Brain pericyte (primary cell): ENCODE results near the gene MSI1.
"Not testable (repeated sequence)": the region's sequence is repeated elsewhere in the genome, so short reads cannot be mapped to it uniquely, and the experiment has no call there.

Source experiments
- DNase-seq: peaks from one replicate; pipeline ENCODE4 v3.0.0-alpha.2; 2012; ENCODE audit warnings: low read depth, low spot score

MSI1 gene

GRCh38 chr12:120357104-120357503 lies 11.9 kb downstream of the MSI1 start:
- DNase-seq = no peak

DNA sequence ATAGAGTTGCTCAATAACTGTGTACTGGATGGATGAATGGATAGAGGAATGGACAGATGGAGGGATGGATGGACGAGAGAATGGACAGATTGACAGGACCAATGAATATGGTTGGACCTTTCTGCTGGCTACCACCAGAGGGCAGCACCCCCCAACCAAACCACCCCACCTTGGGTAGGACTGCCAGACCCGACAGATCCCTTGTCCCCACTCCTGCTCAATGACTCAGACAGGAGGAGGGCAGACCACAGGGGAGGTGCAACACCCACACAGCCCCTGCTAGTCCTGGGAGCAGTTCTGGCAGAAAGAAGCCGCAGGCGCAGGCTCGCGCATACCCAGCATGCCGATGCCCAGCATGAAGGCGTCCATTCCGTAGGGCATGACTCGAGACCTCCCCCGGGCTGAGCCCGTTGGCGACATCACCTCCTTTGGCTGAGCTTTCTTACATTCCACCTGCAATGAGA lies 12.4 kb downstream of the MSI1 start:
- DNase-seq = peak; percentile 17

DNA sequence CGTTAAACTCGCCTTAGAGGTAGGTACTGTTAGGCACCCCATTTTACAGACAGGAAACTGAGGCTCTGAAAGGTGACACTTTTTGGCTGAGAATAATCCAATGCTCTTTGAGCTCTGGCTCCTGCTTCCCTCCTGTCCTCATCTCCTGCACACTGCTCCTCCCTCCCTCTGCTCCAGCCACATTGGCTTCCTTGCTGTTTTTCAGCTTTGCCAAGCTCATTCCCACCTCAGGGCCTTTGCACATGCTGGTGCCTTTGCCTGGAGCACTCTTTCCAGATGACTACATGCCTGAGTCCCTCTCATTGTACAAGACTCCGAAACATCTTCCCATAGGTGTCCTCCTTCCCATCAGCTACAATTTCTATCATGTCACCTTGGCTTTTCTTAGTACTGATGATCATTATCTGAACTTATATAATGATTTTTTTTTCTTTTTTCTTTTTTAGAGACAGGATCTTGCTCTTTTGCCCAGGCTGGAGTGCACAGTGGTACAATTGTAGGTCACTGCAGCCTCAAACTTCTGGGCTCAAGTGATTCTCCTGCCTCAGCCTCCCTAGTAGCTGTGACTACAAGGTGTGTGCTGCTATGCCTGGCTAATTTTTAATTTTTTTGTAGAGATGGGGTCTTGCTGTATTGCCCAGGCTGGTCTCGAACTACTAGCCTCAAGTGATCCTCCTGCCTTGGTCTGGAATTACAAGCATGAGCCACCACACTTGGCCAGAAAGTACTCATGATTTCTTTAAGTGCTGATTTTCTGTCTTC lies 15.2 kb downstream of the MSI1 start:
- DNase-seq = no peak

- no peak for DNase-seq
These were observed 15.8 kb downstream of the MSI1 start for GRCh38 chr12:120353136-120353535.

DNA sequence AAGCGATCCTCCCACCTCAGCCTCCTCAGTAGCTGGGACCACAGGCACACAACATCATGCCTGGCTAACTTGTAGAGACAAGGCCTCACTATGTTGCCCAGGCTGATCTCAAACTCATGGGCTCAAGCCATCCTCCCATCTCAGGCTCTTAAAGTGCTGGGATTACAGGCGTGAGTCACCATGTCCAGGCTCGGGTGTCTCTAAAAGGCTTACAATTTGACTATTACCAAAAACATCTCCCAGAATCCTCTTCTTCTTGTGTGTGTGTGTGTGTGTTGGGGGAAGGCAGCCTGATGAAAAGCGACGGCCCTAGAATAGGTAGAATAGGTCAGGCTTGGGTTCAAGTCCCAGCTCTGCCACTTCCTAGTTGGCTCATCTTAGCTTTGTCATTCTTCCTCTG lies 16.8 kb downstream of the MSI1 start:
- no peak for DNase-seq

DNA sequence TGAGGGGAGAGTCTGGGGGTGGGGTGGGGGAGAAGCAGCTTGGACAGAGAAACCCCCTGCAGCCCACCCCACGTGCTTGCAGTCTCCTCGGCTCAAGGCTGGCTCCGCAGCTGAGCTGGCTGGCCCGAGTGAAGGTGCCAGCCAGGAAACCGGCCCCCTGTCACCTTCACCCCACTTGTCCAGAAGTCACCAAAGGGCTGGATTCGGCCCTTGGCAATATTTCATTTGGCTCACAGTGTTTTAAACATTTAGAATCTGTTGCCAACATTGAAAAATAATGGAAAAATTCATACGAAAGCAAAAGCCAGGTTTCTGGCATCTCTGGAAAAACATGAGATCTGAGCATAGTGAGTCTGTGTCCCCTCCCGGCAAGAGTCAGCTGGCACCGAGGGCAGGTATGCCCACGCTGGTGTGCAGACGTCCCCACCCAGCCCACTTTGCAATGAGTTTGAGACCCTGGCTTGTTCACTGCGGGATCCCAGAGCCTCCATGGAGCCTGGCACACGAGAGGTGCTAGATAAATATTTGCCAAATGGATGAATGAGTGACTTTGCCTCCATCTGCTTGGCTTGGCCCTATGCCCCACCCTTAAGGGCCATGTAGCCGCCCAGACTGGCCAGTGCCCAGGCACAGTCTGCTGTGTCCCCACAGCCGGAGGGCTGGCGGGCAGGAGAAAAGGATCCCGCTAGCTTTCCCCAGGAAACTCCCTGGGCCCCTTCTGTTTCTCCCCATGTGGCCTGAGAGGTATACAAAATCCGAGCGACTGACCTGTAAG lies 18.2 kb downstream of the MSI1 start:
- DNase-seq = no peak

DNA sequence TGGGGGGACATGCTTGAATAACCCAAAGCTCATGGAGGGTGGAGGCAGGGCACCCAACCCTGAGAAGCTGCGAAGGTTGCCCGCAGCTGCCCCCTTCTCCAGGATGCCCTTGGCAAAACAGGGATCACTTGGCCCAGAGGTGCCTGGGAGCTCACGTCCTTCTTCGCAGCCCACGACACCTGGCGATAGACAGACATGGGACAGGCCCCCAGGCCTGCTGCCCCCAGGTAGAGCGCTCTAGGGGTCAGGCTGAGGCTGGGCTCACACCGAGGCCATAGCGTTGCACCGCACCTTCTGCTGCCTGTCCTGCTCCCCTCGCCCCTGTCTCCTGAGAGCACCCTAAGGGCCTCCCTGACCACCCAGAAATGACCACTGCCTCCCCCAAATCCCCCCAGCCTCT lies 21.2 kb downstream of the MSI1 start:
- no peak for DNase-seq

- DNase-seq = no peak
These were observed 22.3 kb downstream of the MSI1 start for GRCh38 chr12:120346681-120347080.

DNA sequence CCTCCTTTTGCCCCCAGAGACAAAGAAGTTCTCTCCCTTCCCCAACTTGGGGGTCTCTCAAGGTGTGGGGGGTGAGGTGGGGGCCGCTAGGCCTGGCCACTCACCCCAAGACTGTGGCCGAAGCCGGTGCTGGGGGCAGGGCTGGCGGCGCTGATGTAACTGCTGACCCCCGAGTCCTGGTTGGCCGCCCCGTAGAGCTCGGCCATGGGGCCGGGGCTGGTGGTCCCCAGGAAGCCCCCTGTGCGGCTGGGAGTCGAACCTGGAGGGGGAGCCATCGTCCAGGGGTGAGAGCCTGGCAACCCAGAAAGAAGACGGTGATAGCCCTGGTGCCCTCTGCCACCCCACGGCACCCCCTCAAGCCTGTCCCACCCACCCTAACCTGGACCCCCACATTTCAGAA lies 22.9 kb downstream of the MSI1 start:
- no peak for DNase-seq

DNA sequence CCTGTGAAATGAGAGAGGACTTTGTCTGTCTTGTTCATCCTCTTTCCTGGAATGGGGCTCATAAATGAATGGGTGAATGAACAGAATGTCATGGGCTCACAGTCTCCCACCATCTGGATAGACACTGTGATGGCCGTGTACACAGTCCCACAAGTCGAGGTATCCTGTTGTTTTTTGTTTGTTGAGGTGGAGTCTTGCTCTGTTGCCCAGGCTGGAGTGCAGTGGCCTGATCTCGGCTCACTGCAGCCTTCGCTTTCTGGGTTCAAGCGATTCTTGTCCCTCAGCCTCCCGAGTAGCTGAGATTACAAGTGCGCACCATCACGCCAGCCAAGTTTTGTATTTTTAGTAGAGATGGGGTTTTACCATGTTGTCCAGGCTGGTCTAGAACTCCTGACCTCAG lies 25.3 kb downstream of the MSI1 start:
- no peak for DNase-seq

DNA sequence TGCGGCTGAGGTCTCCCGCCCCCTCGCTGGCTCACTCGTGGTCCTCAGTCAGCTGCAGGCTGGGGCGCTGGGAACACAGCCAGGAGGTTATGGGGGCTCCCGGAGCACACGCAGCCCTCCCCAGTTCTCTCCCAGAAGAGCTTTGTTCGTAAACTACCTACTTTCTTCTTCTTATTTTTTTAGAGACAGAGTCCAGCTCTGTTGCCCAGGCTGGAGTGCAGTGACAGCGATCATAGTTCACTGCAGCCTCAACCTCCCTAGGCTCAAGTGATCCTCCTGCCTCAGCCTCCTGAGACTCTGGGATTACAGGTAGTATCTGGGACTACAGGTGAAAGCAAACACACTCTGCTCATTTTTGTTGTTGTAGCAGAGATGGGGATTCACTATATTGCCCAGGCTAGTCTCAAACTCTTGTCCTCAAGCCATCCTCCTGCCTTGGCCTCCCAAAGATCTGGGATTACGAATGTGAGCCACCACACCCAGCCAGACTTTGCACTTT lies 25.9 kb downstream of the MSI1 start:
- DNase-seq = no peak

DNA sequence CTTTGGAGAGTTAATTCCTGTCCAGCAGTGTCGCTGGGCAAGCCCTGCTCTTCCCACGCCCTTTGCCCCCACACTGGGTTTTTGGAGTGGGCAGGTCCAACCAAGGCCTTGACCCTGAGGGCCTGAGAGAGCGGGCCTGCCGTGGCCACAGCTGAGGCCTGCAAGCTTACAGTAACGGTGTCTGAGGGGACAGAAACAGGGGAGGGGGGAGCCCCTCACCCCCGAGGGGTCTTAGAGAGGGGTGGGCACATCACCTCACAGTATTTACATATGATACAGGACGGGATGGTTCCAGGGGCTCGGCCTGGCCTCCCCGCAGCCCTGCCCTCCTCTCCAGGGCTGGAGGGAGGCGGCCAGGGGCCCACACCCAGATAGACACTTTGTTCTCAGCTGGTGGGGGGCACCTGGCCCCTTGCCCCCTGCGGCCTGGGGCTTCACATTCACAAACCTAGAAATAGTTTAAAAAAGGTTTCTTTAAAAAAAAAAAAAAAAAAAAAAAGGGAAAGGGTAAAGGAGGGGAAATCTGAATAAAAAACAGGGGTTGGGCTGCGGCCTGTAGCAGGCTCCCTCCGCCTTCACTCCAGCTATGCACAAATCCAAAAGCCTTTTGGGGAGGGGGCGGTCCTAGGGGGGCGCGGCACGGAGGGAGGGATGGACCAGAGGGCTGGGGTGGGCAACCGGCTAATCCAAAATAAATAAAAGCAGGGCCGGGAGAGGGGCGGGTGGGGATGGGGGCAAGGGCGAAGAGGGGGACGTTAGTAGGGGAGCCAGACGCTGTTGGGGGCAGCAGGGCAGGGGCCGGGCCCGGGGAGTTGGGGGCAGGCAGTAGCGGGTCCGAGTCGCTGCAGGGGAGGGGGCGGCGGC lies 26.6 kb downstream of the MSI1 start:
- DNase-seq = no peak

GRCh38 chr12:120339256-120339655 lies 29.7 kb downstream of the MSI1 start:
- no peak for DNase-seq

DNA sequence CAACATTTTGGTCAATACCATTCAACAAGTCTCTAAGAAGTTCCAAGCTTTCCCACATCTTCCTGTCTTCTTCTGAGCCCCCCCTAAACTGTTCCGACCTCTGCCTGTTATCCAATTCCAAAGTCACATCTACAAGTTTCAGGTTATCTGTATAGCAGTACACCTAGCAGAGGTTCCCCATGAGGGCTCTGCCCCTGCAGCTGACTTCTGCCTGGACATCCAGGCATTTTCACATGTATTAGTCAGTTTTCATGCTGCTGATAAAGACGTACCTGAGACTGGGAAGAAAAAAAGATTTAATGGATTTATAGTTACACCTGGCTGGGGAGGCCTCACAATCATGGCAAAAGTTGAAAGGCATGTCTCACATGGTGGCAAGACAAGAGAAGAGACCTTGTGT lies 31.2 kb downstream of the MSI1 start:
- no peak for DNase-seq

GRCh38 chr12:120336392-120336791 lies 32.6 kb downstream of the MSI1 start:
- not testable (repeated sequence) for DNase-seq

GRCh38 chr12:120335447-120335846 lies 33.5 kb downstream of the MSI1 start:
- not testable (repeated sequence) for DNase-seq

DNA sequence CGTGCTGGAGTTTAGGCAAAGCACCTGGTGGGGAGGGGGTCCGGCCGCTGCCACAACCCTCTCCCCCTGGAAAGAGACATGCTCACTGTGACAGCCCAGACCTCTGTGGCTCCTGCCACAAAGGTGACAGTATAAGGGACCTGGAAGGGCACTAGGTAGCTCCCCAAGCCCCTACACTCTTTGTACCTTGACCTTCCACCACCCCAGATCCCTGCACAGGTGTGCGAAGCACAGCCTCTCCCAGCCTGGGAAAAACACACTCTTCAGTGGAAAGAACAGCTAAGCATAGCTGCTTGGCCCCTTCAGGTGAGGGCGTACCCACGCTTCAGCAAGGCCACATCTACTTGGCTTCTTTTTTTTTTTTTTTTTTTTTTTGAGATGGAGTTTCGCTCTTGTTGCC lies 36.4 kb downstream of the MSI1 start:
- DNase-seq = no peak

- no peak for DNase-seq
These were observed 36.9 kb downstream of the MSI1 start for GRCh38 chr12:120332041-120332440.

- DNase-seq = no peak
These were observed 37.6 kb downstream of the MSI1 start for GRCh38 chr12:120331390-120331789.

GRCh38 chr12:120328228-120328627 lies 40.7 kb downstream of the MSI1 start:
- DNase-seq = no peak

DNA sequence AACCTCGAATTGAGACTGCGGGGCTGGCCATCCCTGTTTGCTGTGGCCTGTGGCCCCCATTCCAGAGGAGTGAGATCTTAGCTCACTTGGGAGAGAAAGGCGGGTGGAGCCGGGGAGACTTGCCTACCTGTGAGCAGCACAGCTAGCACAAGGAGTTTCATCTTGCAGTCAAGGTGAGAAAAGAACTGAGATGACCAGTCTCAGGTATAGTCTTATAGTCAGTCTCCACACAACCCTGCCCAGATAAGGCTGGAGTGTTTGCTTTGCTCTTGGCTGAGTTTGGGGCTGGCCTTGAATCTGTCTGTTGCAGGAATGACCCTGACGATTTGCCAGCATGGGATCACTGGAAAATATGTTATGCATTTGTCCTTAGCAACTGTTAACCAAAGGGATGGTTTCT lies 41.4 kb downstream of the MSI1 start, which contains the start of gene PLA2G1B:
Gene PLA2G1B, minus strand, starts transcription at position 187 of the 400 bp plus-strand sequence. Its CDS starts 26 bp downstream, at position 161.
- no peak for DNase-seq
